GM19397 (cell line): Measurements from ENCODE around the gene NR1I3.
"Not testable (repeated sequence)": the region's sequence is repeated elsewhere in the genome, so short reads cannot be mapped to it uniquely, and the experiment has no call there.

Experiments
- ATAC-seq: cut with Tn5 transposase; IDR thresholded peaks from one replicate; pipeline ENCODE4 v1.9.1; 2021; ENCODE audit warnings: mild to moderate bottlenecking, moderate library complexity; ENCODE audit not compliant: unreplicated experiment

NR1I3 gene

DNA sequence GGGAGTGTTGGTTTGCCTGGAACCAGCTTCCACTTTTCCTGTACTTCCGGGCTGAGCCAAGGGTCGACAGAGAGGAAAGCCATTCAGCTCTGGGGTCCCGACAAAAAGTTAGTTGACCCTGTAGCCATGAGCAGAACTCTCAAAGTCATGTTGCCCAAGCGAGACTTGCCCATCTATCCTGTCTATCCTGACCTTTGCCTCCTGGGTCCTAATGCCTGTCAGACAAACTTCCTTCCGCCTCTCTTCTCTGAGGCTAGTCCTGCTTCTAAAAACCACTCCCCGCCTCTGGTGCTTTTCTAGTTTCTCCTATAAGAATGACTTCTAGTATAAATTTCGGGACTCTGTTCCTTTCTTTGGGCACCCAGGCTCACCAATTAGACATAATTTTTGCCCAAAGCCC lies 12.8 kb upstream of the NR1I3 start:
- no peak for ATAC-seq

- not testable (repeated sequence) for ATAC-seq
Measured at GRCh38 chr1:161250100-161250499, 12.1 kb upstream of the NR1I3 start.

DNA sequence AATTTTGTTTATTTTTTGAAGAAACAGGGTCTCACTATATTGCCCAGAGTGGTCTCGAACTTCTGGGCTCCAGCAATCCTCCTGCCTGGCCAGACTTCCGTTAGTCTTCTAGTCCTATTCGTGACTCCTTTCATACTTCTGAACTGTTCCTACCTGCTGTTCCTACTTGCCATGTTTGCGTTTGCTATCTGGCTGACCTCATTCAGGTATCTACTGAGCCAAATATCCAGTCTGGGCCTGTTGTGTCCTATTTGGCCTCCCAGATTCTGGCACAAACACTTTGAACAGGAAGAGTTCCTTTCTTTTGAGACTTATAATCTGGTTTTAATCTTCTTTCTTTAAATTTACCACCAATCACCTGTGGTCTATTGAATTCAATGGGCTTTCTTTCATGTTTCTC lies 6.9 kb upstream of the NR1I3 start:
- ATAC-seq = no peak

DNA sequence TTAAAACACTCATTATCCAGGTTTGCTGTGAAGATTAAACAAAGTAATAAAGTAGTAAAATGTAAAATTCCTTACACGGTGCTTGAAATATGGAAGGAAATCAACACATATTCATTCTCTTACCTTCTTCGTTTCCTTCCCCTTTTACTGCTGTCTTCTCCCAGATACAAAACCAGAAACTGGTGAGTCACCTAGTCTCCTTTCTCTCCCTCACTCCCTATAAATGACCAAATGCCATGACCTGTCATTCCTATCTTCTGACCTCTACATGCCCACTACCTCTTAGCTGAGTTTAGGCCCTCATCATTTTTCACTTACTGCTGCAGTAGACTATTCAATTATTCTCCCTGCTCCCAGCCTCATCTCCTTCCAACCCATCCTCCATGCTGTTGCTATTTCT lies 4.3 kb upstream of the NR1I3 start:
- ATAC-seq = no peak

DNA sequence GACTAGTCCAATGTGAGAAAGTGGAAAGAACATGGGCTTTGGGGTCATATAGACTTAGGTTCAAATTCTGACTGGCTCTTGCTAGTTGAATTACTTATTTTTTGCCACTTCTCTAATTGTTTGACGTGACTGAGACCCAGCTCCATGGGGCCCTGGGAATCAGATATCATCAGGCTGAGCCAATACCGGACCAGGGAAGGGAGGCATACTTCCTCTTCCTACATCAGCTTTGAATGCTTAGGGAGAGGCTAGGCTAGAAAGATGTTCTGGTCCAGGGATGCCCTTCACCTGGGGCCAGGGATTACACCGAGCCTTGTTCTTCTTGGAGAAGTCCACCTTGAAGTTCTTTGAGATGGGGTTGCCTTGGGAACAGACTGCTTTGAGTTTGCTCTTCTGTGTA lies 3.7 kb upstream of the NR1I3 start:
- ATAC-seq = no peak

- no peak for ATAC-seq
Measured at GRCh38 chr1:161235957-161236775, 1.8 kb downstream of the NR1I3 start.

DNA sequence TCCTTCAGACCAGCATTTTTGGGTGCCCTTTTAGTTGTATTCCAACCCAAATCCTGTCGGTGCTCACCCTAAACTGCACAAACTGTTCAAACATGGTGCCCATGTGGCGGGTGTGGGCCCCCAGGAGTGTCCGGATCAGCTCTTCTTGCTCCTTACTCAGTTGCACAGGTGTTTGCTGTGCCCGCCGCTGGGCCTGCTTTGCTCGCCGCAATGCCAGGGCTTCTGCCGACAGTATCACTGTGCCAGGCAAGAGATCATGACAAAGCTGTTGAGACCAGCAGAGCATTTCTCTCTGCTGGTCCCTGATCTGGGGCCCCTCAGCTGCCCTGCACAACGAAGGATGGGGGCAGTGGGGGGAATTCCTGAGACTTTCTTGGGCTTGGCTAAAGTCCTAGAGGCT lies 4.9 kb downstream of the NR1I3 start:
- no peak for ATAC-seq

GRCh38 chr1:161230762-161231161 lies 7.2 kb downstream of the NR1I3 start:
- no peak for ATAC-seq

DNA sequence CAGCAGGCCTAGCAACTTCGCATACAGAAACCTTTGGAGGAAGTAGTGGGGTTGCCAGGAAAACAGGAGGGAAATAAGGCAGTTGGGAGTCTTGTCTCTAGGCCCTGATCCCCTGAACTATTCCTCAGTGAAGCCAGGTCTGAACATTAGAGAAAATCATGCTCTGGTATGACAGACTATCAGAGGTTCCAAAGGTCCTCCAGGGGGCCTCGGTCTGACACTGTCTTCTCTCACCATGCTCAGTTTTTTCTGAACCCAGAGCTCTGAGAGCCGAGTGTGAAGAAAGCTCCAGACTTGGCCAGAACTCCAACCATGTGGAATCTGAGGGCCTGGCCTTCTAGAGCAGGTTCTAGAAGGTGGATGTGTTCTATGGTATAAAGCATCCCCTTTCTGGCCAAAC lies 8.1 kb downstream of the NR1I3 start:
- ATAC-seq = no peak

DNA sequence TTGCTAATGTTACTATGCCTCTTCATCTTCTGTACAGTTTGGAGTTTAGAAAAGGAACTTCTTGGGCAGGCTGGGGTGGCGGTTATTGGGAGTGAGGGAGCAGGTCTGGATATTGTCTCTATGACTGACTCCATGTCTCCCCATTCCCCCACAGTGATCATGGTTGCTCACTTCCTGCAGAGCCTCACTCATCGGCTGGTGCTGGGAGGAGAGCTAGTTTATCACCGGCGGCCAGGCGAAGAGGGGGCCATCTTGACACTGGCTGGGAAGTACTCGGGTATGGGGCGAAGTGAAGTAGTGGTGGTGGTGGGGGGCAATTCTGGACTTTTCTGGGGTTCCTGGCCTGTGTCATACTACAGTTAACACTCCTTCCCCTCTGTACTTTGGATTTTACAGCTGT lies 10.0 kb downstream of the NR1I3 start:
- no peak for ATAC-seq

DNA sequence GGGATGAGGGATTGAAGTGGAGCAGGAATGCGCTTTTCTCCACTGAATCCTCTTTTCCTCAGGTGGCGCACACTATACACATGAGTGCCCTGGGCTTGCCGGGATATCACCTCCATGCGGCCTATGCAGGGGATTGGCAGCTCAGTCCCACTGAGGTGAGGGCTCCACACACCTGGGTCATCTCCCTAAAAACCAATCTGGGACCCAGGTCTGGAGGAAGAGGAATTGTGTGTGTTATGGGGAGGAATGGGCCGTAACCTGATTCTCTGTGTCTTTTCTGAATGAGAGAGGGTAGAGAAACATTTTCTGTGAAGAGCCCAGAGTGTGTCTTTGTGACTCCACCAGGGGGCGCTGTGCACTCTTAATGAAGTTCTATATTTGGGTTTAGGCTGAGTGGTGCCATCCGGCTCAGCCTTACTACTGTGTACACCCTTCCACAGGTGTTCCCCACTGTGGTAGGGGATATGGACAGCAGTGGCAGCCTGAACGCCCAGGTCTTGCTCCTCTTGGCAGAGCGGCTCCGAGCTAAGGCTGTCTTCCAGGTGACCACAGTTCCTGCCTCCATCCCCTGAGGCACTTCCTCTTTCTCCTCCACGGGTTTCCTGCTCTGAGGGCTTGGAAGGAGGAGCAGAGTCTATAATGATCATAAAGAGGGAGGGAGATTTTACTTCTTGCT lies 10.7 kb downstream of the NR1I3 start:
- ATAC-seq = peak; percentile 28

DNA sequence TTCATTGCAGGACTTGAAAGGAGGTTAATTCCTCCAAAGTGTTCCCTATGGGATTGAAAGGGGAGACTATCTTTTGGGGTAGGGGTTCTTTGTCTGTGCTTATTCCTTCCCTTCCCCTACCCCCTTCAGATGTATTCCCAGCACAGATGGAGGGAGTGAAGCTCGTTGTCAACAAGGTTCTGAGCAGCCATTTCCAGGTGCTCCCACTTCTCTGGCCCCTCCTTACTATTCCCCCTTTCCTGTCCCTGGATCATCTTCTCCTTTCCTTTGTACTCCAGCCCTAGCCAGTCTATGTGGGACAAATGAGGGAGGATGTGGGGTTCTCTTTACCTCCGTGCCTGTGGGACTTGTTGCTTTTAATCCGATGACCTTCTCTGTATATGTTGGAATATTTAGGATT lies 11.2 kb downstream of the NR1I3 start:
- no peak for ATAC-seq

DNA sequence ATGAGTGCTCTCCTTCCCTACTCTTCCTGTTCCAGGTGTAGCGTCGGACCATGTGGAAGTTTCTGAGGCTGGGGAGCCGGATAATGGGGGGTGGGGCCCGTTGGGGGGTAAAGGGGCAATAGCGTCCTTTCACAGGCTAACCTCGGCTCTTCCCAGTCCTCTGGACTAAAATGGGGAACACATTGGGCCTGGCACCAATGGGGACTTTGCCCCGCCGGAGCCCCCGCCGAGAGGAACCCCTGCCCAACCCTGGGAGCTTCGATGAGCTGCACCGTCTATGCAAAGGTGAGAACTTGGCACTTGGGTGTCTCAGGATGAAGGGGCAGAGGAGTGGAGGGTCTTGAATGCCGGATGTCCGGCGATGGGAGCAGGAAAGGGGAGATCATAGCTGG lies 11.7 kb downstream of the NR1I3 start:
- ATAC-seq = no peak

DNA sequence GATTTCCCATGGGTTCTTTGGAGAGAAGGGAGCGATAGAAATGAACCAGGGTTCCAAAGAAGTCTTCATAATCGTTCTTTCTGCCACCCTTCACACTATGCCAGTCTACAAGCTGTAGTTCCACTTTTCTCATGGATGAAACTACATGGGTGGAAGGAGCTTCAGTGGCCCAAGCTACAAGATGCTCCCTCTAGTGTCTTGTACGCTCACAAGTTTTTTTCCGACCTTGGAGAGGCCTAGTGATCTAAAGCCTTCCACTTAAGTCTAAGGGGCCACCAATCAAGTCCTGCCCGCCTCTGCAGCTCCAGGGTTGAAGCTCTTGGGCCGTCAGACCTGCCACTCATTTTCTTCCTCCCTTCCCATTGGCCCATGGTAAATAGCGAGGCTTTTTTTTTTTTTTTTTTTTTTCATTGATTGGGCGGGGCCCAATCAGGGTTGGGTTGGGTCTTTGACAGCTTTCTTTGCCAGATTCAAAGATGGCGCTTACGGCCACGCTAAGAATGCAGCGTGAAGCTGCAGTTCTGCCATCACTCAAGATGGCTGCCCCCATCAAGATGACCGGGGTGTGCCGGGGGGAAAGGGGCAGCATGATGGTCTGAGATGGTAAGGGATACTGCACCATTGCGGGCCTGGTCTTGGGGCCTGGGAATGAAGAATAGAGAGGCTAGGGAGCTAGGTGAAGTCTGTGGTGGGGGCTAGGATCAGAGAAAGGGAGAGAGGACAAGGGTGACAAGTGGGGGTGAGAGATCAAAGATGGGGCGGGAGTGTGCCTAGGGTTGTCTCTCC lies 12.3 kb downstream of the NR1I3 start, which contains the start of gene TOMM40L:
Gene TOMM40L (plus strand): TSS at position 527 of the 786 bp plus-strand sequence. CDS start 430 bp downstream, outside the sequence.
- ATAC-seq = peak; percentile 90

- ATAC-seq = no peak
Measured at GRCh38 chr1:161225178-161225533, 12.8 kb downstream of the NR1I3 start.

GRCh38 chr1:161224695-161225087 lies 13.3 kb downstream of the NR1I3 start:
- not testable (repeated sequence) for ATAC-seq

GRCh38 chr1:161223805-161224694 lies 14.0 kb downstream of the NR1I3 start:
- no peak for ATAC-seq

DNA sequence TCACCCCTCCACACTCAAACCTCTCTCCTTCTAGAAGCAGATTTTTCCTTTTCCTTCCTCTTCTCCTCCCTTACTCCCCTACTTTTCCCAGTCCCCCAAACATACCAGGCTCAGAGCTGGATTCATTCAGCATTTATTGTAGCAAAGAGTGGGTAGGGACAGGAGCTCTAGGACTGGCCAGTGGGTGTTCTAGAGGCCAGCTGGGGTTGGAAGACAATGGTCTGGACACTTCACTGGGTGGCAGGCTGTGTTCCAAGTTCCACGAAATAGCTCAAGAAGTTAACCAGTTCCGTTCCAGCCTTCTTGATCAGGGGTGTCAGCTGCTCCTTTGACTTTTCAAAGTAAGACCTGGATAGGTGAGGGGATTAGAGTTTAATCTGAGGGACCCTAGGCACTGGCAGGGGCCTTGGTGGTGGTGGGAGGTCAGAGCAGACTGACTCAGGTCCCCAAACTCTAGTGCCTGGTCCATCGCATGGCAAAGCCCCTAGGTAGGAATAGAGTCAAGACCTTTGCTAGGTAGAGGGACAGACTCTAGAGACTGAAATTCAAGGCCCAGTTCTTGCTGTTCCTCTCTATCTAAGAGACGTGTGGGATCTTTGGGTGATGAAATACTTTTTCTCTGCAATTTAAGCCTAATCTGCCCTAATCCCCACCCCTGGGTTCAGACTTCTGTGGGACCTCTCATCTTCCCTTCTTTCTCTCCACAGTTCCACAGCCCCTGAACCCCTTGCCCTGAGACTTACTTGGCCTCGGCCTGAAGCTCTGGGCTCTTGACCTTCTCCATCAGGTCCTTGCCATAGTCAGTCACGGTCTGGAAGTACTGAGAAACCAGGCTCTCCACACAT lies 15.6 kb downstream of the NR1I3 start:
- no peak for ATAC-seq

GRCh38 chr1:161220002-161220401 lies 18.0 kb downstream of the NR1I3 start:
- ATAC-seq = no peak
